ENCODE results near the gene COX8A. TPM values are rescaled to one million over a fixed set of nuclear protein-coding genes. Genes with fewer than 3 reads are reported as not detected.

Gene COX8A
- total and polyA plus RNA-seq, 2 of the 8 experiments (the other 6 are each of a cell fraction or from before 2014, with no cell fraction given): 365 to 1,720 TPM

DNA sequence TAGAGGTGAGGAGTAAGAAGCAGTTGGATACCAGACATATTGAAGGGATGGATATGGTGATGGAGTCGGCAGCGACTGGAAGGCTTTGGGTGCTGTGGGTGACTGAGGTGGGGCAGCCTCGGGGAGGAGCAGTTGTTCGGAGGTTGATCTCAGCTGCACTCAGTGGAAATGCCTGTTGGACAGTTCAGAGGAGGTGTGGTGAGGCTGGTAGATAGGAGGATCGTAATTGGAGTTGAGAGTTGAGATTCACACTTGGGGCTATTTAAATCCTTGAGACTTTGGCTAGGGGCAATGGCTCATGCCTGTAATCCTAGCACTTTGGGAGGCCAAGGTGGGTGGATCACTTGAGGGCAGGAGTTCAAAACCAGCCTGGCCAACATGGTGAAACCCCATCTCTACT is 18.7 kb downstream of the COX8A start (continued):
- TF ChIP-seq ZNF274 (IDR thresholded peaks at IDR 0.05; ENCODE audit: borderline replicate concordance, extremely low read depth, low read length): no peak
- TF ChIP-seq TAF1 (IDR thresholded peaks at IDR 0.05; ENCODE audit: low read depth, low read length): no peak
- TF ChIP-seq EP300 (IDR thresholded peaks at IDR 0.05; ENCODE audit: borderline replicate concordance in 1 of 2, low read depth in 2 of 2, low read length in 2 of 2): no peak
- no peak for TF ChIP-seq BRCA1 (IDR thresholded peaks at IDR 0.05; ENCODE audit: low read depth, low read length)
- no peak for TF ChIP-seq GTF2F1 (IDR thresholded peaks at IDR 0.05; ENCODE audit: borderline replicate concordance, low read depth, low read length)
- TF ChIP-seq SIN3A (conservative IDR thresholded peaks at IDR 0.05 in 1 of 2, IDR thresholded peaks at IDR 0.05 in 1 of 2; ENCODE audit: low read depth in 1 of 2, low read length in 2 of 2): no peak
- TF ChIP-seq NRF1 (IDR thresholded peaks at IDR 0.05; ENCODE audit: low read depth, low read length): no peak
- no peak for TF ChIP-seq GABPA (IDR thresholded peaks at IDR 0.05; ENCODE audit: borderline replicate concordance, insufficient read depth, low read length)
- no peak for TF ChIP-seq SP2 (IDR thresholded peaks at IDR 0.05; ENCODE audit: low read length)
